ENCODE data around the gene EIF2B2. TPM values are rescaled to one million over a fixed set of nuclear protein-coding genes. Genes with fewer than 3 reads are reported as not detected.

EIF2B2 gene
- total and polyA plus RNA-seq, 2 of the 13 experiments (the other 11 are each of a cell fraction or from before 2014, with no cell fraction given), result 54.4 to 78.6 TPM

DNA sequence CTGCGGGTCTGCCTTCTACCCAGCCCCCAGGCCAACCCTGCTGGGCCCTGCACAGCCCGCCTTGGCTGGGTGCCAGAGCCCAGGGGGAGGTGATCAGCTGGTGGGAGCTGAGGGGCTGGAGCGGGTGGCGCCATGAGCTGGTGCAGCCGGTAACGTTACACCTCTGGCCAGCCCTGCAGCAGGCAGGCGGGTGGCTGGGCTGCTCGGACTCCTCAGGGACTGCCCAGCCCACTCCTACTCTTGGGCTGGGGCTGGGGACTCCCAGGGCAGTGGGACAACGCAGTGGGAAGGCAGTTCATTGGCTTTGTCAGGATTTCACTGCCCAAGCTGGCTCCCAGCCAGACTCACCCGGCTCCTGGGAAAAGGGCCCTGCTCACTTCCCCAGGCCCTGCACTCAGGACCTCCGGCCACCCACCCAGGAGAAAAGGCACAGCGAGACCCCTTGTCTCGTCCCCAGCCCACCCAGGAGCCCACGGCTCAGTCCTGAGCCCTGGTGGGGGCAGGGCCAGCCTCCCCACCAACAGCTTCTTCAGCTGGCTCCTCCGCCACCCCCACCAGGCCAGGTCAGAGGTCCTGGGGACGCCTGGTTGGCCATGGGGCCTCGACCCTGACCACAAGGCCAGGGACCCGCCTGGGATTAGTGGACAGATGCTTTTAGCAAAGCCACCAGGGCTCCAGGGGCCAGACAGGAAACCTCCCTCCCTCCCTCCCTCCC is 48.3 kb upstream of the EIF2B2 start (continued):
- TF ChIP-seq, protein P1, sequence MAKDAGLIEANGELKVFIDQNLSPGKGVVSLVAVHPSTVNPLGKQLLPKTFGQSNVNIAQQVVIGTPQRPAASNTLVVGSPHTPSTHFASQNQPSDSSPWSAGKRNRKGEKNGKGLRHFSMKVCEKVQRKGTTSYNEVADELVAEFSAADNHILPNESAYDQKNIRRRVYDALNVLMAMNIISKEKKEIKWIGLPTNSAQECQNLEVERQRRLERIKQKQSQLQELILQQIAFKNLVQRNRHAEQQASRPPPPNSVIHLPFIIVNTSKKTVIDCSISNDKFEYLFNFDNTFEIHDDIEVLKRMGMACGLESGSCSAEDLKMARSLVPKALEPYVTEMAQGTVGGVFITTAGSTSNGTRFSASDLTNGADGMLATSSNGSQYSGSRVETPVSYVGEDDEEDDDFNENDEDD (CRISPR knock-in tag; IDR thresholded peaks at IDR 0.05; ENCODE audit: borderline replicate concordance), result peak; percentile 70; the same call in 1 of the 2 replicates
- TF ChIP-seq, protein P2, sequence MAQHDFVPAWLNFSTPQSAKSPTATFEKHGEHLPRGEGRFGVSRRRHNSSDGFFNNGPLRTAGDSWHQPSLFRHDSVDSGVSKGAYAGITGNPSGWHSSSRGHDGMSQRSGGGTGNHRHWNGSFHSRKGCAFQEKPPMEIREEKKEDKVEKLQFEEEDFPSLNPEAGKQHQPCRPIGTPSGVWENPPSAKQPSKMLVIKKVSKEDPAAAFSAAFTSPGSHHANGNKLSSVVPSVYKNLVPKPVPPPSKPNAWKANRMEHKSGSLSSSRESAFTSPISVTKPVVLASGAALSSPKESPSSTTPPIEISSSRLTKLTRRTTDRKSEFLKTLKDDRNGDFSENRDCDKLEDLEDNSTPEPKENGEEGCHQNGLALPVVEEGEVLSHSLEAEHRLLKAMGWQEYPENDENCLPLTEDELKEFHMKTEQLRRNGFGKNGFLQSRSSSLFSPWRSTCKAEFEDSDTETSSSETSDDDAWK (CRISPR knock-in tag; IDR thresholded peaks at IDR 0.05), result no peak
- peak; percentile 66; the same call in 1 of the 2 replicates for TF ChIP-seq ZFY (CRISPR knock-in tag; IDR thresholded peaks at IDR 0.05)
- 0 out of 2 replicates have a peak, but pooled peaks have one; percentile 19 for TF ChIP-seq SP4 (CRISPR knock-in tag; IDR thresholded peaks at IDR 0.05)
- TF ChIP-seq, protein P3, sequence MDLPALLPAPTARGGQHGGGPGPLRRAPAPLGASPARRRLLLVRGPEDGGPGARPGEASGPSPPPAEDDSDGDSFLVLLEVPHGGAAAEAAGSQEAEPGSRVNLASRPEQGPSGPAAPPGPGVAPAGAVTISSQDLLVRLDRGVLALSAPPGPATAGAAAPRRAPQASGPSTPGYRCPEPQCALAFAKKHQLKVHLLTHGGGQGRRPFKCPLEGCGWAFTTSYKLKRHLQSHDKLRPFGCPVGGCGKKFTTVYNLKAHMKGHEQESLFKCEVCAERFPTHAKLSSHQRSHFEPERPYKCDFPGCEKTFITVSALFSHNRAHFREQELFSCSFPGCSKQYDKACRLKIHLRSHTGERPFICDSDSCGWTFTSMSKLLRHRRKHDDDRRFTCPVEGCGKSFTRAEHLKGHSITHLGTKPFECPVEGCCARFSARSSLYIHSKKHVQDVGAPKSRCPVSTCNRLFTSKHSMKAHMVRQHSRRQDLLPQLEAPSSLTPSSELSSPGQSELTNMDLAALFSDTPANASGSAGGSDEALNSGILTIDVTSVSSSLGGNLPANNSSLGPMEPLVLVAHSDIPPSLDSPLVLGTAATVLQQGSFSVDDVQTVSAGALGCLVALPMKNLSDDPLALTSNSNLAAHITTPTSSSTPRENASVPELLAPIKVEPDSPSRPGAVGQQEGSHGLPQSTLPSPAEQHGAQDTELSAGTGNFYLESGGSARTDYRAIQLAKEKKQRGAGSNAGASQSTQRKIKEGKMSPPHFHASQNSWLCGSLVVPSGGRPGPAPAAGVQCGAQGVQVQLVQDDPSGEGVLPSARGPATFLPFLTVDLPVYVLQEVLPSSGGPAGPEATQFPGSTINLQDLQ (CRISPR knock-in tag; IDR thresholded peaks at IDR 0.05), result no peak
- no peak for TF ChIP-seq JDP2 (CRISPR knock-in tag; IDR thresholded peaks at IDR 0.05; ENCODE audit: borderline replicate concordance)
- TF ChIP-seq IKZF5 (CRISPR knock-in tag; IDR thresholded peaks at IDR 0.05), result peak; percentile 25; the same call in 1 of the 2 replicates
- peak; percentile 23; the same call in 1 of the 2 replicates for TF ChIP-seq TARDBP (CRISPR knock-in tag; IDR thresholded peaks at IDR 0.05)
- TF ChIP-seq, protein P4, sequence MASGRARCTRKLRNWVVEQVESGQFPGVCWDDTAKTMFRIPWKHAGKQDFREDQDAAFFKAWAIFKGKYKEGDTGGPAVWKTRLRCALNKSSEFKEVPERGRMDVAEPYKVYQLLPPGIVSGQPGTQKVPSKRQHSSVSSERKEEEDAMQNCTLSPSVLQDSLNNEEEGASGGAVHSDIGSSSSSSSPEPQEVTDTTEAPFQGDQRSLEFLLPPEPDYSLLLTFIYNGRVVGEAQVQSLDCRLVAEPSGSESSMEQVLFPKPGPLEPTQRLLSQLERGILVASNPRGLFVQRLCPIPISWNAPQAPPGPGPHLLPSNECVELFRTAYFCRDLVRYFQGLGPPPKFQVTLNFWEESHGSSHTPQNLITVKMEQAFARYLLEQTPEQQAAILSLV (CRISPR knock-in tag; IDR thresholded peaks at IDR 0.05; ENCODE audit: borderline replicate concordance), result 0 out of 2 replicates have a peak, but pooled peaks have one; percentile 16
- TF ChIP-seq HNRNPUL1 (IDR thresholded peaks at IDR 0.05; ENCODE audit: low read depth, low read length), result no peak
- TF ChIP-seq NFKB2 (CRISPR knock-in tag; IDR thresholded peaks at IDR 0.05; ENCODE audit: borderline replicate concordance), result peak; percentile 51; the same call in 1 of the 2 replicates
- TF ChIP-seq SOX13 (IDR thresholded peaks at IDR 0.05), result no peak
- TF ChIP-seq SOX13 (CRISPR knock-in tag; conservative IDR thresholded peaks at IDR 0.05 in 1 of 2, IDR thresholded peaks at IDR 0.05 in 1 of 2), result peak in 1 of 2 experiments; percentile 24; a peak in 1 of 4 replicates
- 0 out of 2 replicates have a peak, but pooled peaks have one; percentile 30 for TF ChIP-seq ZBTB37 (CRISPR knock-in tag; IDR thresholded peaks at IDR 0.05)
- TF ChIP-seq PHF21A (CRISPR knock-in tag; IDR thresholded peaks at IDR 0.05), result peak; percentile 43; the same call in 1 of the 2 replicates
- TF ChIP-seq HIVEP1 (CRISPR knock-in tag; IDR thresholded peaks at IDR 0.05), result peak; percentile 80
- TF ChIP-seq ZNF788 (CRISPR knock-in tag; IDR thresholded peaks at IDR 0.05; ENCODE audit: borderline replicate concordance), result 0 out of 2 replicates have a peak, but pooled peaks have one; percentile 46
- TF ChIP-seq ZNF569 (CRISPR knock-in tag; IDR thresholded peaks at IDR 0.05; ENCODE audit: borderline replicate concordance), result no peak

Data from HepG2 (cell line).